GM12891 (cell line): ENCODE data around the gene C1QL4.

Experiments
- DNase-seq: peaks from one replicate; pipeline ENCODE4 v3.0.0; 2011; ENCODE audit warnings: low spot score; ENCODE audit not compliant: insufficient read length
- FAIRE-seq: peaks from 2 replicates; lab custom pipeline; 2011; peaks lifted over from hg19 to GRCh38; lab: Jason Lieb, UNC
- PAX5 ChIP-seq: IDR thresholded peaks from 2 replicates; pipeline ENCODE4 v1.6.1; 2011; ENCODE audit warnings: low read length, moderate library complexity, mild to moderate bottlenecking; ENCODE audit not compliant: insufficient read depth, severe bottlenecking
- POLR2A ChIP-seq: IDR thresholded peaks from 2 replicates; pipeline ENCODE4 v1.6.1; 2011; ENCODE audit warnings: low read depth, low read length, control low read depth
- POLR2AphosphoS5 ChIP-seq: IDR thresholded peaks from 2 replicates; pipeline ENCODE4 v1.6.1; 2011; ENCODE audit warnings: low read depth, low read length, control low read depth
- POU2F2 ChIP-seq: IDR thresholded peaks from 2 replicates; pipeline ENCODE4 v1.6.1; 2011; ENCODE audit warnings: low read depth, mild to moderate bottlenecking, control low read depth, low read length, moderate library complexity
- SPI1 ChIP-seq: IDR thresholded peaks from 2 replicates; pipeline ENCODE4 v1.6.1; 2011; ENCODE audit warnings: low read depth, low read length, control low read depth
- TAF1 ChIP-seq: IDR thresholded peaks from 2 replicates; pipeline ENCODE4 v1.6.1; 2011; ENCODE audit warnings: low read depth, low read length, control low read depth

C1QL4 gene

DNA sequence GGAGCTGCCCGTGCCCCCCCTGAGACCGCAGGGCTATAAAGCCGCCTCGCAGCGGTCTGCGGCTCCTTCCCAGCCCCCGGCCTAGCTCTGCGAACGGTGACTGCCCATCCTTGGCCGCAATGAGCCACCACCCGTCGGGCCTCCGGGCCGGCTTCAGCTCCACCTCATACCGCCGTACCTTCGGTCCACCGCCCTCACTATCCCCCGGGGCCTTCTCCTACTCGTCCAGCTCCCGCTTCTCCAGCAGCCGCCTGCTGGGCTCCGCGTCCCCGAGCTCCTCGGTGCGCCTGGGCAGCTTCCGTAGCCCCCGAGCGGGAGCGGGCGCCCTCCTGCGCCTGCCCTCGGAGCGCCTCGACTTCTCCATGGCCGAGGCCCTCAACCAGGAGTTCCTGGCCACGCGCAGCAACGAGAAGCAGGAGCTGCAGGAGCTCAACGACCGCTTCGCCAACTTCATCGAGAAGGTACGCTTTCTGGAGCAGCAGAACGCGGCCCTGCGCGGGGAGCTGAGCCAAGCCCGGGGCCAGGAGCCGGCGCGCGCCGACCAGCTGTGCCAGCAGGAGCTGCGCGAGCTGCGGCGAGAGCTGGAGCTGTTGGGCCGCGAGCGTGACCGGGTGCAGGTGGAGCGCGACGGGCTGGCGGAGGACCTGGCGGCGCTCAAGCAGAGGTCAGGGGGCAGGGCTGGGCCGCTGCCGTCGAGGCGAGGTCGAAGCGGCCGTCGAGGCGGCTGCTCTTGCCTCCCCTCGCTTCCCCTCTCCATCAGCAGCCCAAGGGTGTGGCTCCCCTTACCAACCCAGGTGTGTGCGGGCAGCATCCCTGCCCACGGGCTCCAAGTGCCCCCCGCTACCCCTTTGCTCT lies 41.7 kb downstream of the C1QL4 start, which contains the start of gene PRPH:
PRPH (plus strand) TSS at position 66 of the 855 bp plus-strand sequence; CDS start at position 120, 54 bp downstream.
- no peak for FAIRE-seq
- no peak for DNase-seq
- TF ChIP-seq SPI1 (no peak), TAF1 (no peak), PAX5 (no peak), POLR2A (no peak), POLR2AphosphoS5 (no peak), POU2F2 (no peak)

DNA sequence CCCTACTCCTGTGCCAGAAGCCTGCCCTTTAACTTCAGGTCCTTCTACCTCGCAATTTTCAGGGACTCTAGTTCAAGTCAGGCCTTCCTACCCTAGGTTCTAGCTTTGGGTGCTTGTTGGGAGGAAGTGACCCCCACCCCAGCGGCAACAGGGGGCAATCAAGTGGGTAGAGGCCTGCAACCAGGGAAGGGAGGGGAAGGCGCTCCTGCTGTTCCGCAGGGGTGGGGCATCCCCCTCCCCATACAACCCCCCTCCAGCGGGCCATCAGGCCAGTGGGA lies 42.2 kb downstream of the C1QL4 start:
- no peak for TF ChIP-seq POLR2A
- TF ChIP-seq PAX5: no peak
- DNase-seq (no peak), FAIRE-seq (no peak)

DNA sequence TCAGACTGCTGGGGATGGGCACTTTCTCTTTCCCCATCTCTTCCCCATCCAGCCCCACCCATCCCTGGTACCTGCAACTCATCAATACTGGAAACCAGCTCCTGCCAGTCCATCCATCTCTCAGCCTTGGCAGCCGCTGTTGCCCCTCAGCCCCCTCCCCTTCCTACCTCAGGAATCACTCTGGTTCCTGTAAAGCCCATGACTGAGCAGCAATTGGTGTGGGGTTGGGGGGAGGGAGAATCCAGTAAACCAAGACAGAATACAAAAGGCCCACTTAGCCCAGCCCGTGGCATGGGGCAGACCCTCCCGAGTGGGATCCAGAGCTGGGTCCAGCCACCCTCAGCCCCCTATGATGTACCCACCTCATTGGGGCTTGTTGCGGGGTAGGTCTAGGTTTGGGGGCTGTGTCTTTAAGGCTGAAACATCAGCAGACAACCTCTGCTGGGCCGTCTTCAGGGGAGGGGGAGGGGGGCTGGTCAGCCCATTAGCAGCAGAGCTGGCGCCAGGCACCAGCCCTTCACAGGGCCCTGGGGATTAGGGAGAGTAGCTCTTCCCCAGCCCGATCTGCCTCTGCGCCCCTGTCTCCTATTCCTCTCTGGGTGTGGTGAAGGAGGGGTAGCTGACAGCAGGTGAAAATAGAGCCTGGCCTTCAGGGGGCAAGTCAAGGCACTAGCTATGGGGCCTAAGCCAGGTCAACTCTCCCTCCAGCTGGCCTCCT lies 42.7 kb downstream of the C1QL4 start:
- DNase-seq: no peak
- no peak for TF ChIP-seq POLR2AphosphoS5
- TF ChIP-seq POU2F2: no peak
- no peak for TF ChIP-seq TAF1
- no peak for TF ChIP-seq PAX5
- TF ChIP-seq POLR2A: no peak
- TF ChIP-seq SPI1: no peak
- no peak for FAIRE-seq

DNA sequence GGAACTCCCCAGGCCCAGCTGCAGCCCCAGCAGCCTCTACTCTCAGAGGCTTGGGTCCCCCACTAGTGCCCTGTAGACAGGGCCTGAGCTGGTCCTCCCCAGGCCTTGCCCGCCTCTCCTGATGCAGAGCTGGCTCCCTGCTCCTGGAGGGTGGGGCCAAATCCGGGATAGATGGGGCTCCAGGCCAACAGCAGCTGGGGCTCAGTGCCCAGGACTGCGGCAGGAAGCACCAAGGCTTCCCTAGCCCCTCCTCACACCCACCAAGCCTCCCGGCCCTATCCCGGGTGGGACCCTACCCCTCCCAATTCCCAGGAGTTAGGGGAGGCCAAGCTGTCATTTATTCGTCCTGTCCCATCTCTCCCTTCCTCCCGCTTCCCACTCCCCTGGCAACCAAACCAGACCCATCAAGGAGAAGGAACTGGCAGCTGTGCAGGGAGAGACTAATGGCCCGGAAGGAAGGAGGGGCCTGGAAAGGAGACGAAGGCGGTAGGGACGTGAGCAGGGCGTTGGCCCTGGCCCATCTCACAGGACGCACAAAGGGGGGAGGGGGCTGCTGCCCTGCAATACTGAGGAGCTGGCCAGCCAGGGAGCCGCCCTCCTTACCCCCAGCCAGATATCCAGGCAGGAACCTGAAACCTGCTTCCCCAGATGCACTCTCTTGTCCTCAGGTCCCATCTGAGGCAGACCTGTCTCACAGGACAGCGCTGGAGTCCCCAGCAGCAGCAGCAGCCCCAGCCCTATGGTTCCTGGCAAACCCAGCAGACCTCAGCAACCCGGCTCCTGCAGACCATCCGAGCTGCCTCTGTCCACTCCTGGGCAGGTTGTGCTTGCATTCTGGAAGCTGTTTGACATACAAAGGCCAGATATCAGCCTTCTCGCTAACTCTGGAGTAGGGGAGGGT lies 43.7 kb downstream of the C1QL4 start:
- TF ChIP-seq POU2F2 (no peak), TAF1 (no peak), SPI1 (no peak), POLR2A (no peak), POLR2AphosphoS5 (no peak), PAX5 (no peak)
- DNase-seq (no peak), FAIRE-seq (no peak)

DNA sequence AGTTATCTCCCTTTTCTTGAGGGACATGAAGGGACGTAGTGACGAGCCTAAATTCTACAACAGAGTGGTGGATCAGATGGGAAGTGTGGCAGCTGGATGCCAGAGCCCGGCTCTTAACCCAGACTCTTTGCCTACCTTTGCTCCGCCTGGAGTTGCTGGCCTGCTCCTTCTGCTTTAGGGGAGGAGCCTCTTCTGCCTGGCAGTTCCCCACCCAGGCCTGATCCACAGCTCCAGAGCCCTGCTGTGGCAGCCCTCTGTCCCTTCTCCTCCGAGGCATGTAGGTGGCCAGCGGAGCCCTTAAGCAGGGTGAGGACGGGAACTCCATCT lies 44.3 kb downstream of the C1QL4 start:
- FAIRE-seq: no peak
- TF ChIP-seq POU2F2: no peak
- TF ChIP-seq PAX5: no peak
- no peak for TF ChIP-seq SPI1
- no peak for DNase-seq

- DNase-seq (no peak), FAIRE-seq (no peak)
- TF ChIP-seq SPI1 (no peak), POLR2AphosphoS5 (no peak), POLR2A (no peak), TAF1 (no peak), POU2F2 (no peak), PAX5 (no peak)
Observed at GRCh38 chr12:49288922-49289555, 47.9 kb downstream of the C1QL4 start.

- peak; percentile 51 for DNase-seq
- FAIRE-seq: peak; percentile 90
- no peak for TF ChIP-seq POU2F2
- no peak for TF ChIP-seq POLR2A
- TF ChIP-seq POLR2AphosphoS5: no peak
- no peak for TF ChIP-seq PAX5
- TF ChIP-seq TAF1: no peak
- no peak for TF ChIP-seq SPI1
Observed at GRCh38 chr12:49288412-49288853, 48.6 kb downstream of the C1QL4 start.

DNA sequence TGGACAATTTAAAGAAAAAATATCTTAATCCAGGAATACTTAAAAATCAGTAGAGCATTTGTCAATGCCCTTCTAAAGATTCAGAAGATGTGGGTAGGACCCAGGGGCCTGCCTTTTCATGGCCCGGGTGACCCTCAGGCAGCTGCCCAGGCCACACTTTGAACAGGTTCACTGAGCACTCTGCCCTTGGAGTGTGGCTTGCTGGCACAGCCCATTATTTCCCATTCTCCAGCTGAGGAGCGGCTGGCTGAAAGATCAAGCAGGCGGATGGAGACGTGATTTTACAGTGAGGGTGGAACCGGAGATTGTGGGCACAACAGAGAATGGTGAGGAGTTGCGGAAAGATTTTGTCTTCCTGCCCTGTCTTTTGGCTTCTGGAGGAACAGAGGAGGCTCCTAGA lies 49.1 kb downstream of the C1QL4 start:
- TF ChIP-seq PAX5: no peak
- TF ChIP-seq POU2F2: no peak
- no peak for TF ChIP-seq POLR2AphosphoS5
- no peak for TF ChIP-seq POLR2A
- no peak for TF ChIP-seq TAF1
- TF ChIP-seq SPI1: no peak
- FAIRE-seq (no peak), DNase-seq (no peak)

DNA sequence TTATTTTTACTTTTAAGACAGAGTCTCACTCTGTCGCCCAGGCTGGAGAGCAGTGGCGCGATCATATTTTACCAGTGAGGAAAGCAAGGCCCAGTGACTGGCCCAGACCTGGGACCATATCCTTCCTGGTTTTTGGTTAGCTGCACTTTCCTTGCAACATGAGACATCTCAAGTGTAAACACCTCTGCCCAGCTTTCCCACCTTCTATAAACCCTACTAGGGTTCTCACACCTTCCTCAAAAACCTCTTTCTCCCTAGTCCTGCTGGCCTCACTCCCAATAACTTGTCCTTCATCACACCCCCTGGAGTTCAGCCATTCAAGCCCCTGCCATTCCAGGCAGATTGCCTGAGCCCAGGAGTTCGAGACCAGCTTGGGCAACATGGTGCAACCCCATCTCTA lies 52.3 kb downstream of the C1QL4 start:
- TF ChIP-seq PAX5 (no peak), SPI1 (no peak)
- no peak for DNase-seq
- no peak for FAIRE-seq
